ENCODE data around the gene INPPL1.

The INPPL1 gene

DNA sequence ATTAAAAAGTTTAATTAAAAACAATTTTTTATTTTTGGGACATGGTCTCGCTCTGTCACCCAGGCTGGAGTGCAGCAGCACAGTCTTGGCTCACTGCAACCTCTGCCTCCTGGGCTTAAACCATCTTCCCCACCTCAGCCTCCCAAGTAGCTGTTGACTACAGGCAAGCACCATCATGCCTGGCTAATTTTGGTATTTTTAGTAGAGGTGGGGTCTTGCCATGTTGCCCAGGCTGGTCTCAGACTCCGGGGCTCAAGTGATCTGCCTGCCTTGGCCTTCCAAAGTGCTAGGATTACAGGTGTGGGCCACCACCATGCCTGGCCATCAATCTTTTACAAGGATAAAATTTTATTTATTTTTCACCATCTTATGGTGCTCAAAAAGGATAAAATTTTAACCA, 62.7 kb downstream of the INPPL1 start:
- DNase-seq (ENCODE audit: low read depth in 2 of 2): no peak
